ENCODE measurements around the gene DICER1.

Gene DICER1

GRCh38 chr14:95192311-95192710, 35.0 kb upstream of the DICER1 start:
- FAIRE-seq = no peak
- no peak for TF ChIP-seq POLR2A (IDR thresholded peaks at IDR 0.05; ENCODE audit: low read depth, low read length)
- no peak for DNase-seq (ENCODE audit: insufficient read length, low spot score)

- TF ChIP-seq POLR2A (IDR thresholded peaks at IDR 0.05; ENCODE audit: low read depth, low read length) = no peak
- FAIRE-seq (no peak), DNase-seq (ENCODE audit: insufficient read length, low spot score) (no peak)
Observed at GRCh38 chr14:95191445-95192199, 34.3 kb upstream of the DICER1 start.

GRCh38 chr14:95190857-95191256, 33.5 kb upstream of the DICER1 start:
- DNase-seq (ENCODE audit: insufficient read length, low spot score) (no peak), FAIRE-seq (no peak)
- TF ChIP-seq POLR2A (IDR thresholded peaks at IDR 0.05; ENCODE audit: low read depth, low read length) = no peak

DNA sequence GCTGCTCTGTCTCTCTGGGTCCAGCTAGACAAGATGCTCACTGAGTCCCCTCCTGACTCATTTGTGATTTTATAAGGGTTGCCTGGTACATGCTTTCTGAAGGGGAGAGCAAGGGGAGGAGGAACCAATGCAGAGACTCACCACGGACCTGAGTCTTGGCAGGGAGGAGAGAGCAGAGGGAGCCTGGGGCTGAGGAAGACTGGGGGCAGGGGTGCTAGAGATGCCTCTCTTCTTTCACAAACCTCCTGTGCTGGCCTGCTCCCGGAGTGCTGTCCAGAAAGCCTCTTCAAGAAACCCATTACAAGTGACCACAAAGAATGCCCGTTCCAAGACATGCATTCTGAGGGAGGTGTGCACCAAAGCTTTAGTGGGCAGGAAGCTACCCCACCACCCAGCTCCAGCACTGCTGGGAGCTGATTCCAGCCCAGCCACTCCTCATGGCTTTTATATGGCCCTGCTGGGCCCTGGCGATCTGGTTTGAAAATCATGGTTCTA, 33.1 kb upstream of the DICER1 start:
- DNase-seq (ENCODE audit: insufficient read length, low spot score) = no peak
- no peak for TF ChIP-seq POLR2A (IDR thresholded peaks at IDR 0.05; ENCODE audit: low read depth, low read length)
- FAIRE-seq = no peak

- DNase-seq (ENCODE audit: insufficient read length, low spot score) = no peak
- no peak for FAIRE-seq
- TF ChIP-seq POLR2A (IDR thresholded peaks at IDR 0.05; ENCODE audit: low read depth, low read length) = no peak
Observed at GRCh38 chr14:95189367-95190132, 32.2 kb upstream of the DICER1 start.

DNA sequence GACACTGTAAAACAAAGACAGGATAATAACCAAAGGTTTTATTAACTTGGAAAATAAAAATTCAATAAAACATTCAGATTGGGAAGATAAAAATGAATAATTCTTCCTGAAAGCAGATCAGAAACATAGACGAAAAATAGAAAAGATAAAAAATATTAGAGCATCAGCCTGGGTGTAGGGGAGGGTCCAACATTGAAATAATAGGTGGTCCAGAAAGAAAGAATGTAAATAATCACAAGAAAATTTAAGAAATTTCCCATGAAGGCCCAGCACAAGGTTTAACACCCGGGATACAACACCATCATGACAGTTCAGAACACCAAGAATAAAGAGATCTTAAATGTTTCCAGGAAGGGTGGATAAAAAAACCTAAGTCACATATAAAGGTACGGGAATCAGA, 31.1 kb upstream of the DICER1 start:
- DNase-seq (ENCODE audit: insufficient read length, low spot score) (no peak), FAIRE-seq (no peak)

DNA sequence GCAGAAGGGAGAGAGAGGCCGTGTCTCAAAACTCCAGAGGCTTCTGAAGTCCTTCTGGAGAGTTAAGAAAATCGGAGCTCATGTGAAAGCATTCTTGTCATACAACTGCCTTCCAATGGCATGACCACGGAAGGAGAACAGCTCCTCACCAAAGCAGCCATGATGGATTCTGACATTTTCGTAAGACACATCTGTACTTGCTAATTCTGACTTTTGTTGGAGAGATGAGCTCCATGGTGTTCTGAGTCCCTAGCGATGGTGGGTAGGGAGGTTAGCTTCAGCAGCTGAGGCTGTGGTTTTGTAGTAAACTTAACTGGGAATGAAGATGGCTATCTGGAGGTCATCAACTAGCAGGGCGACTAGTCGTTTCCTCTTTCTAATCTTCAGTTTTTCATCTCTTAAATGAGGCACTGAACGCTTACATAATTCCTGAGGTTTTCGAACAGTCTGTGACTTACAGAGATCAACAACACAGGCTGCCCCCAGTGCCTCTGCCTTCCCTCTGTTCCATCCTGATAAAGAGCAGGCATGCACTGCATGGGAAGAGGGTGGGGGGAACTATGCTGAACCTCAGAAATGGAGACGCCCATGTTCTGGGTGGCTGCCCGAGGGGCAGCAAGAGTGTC, 28.6 kb upstream of the DICER1 start:
- FAIRE-seq = no peak
- no peak for DNase-seq (ENCODE audit: insufficient read length, low spot score)
- TF ChIP-seq POLR2A (IDR thresholded peaks at IDR 0.05; ENCODE audit: low read depth, low read length) = no peak

More for the DNA sequence above, 31.1 kb upstream of the DICER1 start:
- TF ChIP-seq POLR2A (IDR thresholded peaks at IDR 0.05; ENCODE audit: low read depth, low read length) = no peak

- TF ChIP-seq POLR2A (IDR thresholded peaks at IDR 0.05; ENCODE audit: low read depth, low read length) = no peak
- no peak for FAIRE-seq
- DNase-seq (ENCODE audit: insufficient read length, low spot score) = no peak
Observed at GRCh38 chr14:95185033-95185766, 27.9 kb upstream of the DICER1 start.

DNA sequence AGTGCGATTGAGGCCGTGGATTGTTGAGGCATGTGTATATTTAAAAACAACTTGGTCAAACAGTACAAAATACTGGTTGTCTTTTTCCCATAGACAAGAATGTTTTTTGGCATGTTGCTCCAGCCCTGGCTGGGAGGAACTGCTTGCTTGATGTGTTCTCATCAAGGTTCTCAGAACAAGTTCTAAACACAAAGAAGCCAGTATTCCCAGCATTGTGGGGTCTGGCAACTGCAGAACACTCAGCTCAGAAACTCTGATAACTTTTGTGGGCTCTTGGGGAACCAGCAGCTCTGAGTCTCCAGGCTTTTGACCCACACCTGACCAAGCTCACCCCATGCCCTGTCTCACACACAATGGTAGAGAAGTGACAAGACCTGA, 27.1 kb upstream of the DICER1 start:
- FAIRE-seq (no peak), DNase-seq (ENCODE audit: insufficient read length, low spot score) (no peak)
- TF ChIP-seq POLR2A (IDR thresholded peaks at IDR 0.05; ENCODE audit: low read depth, low read length) = no peak

GRCh38 chr14:95183532-95184412, 26.4 kb upstream of the DICER1 start:
- FAIRE-seq = no peak
- TF ChIP-seq POLR2A (IDR thresholded peaks at IDR 0.05; ENCODE audit: low read depth, low read length) = no peak
- DNase-seq (ENCODE audit: insufficient read length, low spot score) = no peak

DNA sequence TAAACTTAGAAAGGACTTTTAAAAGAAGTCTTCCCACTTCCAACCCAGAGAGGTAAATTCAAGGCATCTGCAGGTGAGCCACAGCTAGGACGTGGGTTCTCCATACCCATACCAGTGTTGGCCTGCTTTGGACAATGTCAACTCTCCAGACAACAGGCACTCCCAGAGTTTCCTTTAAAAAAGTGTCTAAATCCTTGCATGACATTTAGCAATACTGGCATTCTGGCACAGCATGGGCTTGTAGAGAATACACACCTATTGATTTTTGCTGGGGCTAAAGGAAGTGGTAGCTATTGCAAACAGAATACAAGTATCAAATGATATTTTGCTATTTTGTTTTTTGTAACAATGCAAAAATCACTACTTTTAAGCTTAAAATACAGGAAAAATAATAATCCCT, 25.8 kb upstream of the DICER1 start:
- no peak for TF ChIP-seq POLR2A (IDR thresholded peaks at IDR 0.05; ENCODE audit: low read depth, low read length)
- no peak for FAIRE-seq
- no peak for DNase-seq (ENCODE audit: insufficient read length, low spot score)

- TF ChIP-seq POLR2A (IDR thresholded peaks at IDR 0.05; ENCODE audit: low read depth, low read length) = no peak
- FAIRE-seq = no peak
- DNase-seq (ENCODE audit: insufficient read length, low spot score) = no peak
Observed at GRCh38 chr14:95182379-95182778, 25.1 kb upstream of the DICER1 start.
